Loucy (cell line): ENCODE results near the gene RHBDF2.

ENCODE experiments used
- EZH2phosphoT487 ChIP-seq: fragments of 200-600 bp; IDR thresholded peaks from 2 replicates; pipeline ENCODE4 v1.6.1; 2018; ENCODE audit warnings: antibody characterized with exemption, mild to moderate bottlenecking, moderate library complexity, borderline replicate concordance
- TF ChIP-seq, protein P1 (sequence below): fragments of 200-600 bp; sonication (generic); conservative IDR thresholded peaks from 2 replicates; pipeline ENCODE4 v1.5.1; 2014; ENCODE audit warnings: mild to moderate bottlenecking, antibody characterized with exemption, low read length

DNA sequence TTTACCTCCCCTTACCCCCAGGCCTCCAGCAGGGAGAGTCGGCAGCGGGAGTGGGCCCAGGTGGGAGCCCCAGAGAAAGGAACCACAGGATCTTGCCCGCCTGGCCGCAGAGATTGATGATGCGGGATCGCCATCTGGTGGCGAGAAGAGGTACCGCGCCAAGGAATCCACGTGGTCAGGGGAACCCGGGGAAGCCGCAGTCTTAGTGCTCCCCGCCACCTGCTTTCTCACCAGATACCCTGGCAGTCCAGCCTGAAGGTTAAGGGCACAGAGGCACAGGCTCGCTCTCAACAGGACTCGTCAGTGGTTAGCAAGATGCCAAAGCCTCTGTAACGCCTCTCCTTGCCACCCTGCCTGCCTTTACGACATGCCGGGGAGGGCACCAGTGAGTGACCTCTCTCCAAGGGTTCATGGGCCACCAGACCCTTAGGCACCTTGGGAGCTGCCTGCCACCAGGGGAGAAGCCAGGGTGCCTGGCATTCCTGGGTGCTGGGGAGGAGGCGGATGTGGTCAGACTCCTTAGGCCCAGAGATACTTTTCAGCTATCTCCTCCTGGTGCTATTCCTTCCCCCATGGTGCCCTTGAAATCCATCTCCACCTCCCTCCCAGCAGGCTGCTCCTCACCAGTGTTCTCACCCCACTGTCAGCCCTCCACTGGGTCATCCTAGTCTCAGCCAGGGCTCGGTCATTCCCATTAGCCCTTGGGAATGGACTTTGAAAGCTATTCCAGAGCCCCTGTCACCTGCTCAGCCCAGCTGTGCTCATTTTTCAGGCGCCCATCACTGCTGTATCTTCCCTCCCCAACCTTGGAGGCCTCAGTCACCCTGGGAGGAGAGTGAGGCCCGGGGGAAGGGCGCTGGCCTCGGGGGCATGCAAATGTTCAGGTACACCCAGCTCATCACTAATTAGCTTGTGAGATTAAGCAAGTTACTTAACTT is 5.5 kb upstream of the RHBDF2 start:
- TF ChIP-seq, protein P1, sequence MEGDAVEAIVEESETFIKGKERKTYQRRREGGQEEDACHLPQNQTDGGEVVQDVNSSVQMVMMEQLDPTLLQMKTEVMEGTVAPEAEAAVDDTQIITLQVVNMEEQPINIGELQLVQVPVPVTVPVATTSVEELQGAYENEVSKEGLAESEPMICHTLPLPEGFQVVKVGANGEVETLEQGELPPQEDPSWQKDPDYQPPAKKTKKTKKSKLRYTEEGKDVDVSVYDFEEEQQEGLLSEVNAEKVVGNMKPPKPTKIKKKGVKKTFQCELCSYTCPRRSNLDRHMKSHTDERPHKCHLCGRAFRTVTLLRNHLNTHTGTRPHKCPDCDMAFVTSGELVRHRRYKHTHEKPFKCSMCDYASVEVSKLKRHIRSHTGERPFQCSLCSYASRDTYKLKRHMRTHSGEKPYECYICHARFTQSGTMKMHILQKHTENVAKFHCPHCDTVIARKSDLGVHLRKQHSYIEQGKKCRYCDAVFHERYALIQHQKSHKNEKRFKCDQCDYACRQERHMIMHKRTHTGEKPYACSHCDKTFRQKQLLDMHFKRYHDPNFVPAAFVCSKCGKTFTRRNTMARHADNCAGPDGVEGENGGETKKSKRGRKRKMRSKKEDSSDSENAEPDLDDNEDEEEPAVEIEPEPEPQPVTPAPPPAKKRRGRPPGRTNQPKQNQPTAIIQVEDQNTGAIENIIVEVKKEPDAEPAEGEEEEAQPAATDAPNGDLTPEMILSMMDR: peak; percentile 87
- no peak for TF ChIP-seq EZH2phosphoT487
